HepG2 (cell line): ENCODE results near the gene NPBWR2. TPM values are rescaled to one million over a fixed set of nuclear protein-coding genes. Genes with fewer than 3 reads are reported as not detected.

ENCODE experiments used
- CBX2 ChIP-seq, 2 experiments: fragments of 200-600 bp in 1 of 2; sonication (generic); formaldehyde crosslinking in 1 of 2; IDR thresholded peaks; 2 replicates each; pipeline versions ENCODE4 v1.7.0 to v1.8.1; 2018 to 2022; ENCODE audit warnings: low read depth in 2 of 2, low read length in 1 of 2, mild to moderate bottlenecking in 1 of 2, missing genetic modification reagents in 1 of 2
- CREM ChIP-seq, 2 experiments: sonication (generic) in 1 of 2; formaldehyde crosslinking in 1 of 2; IDR thresholded peaks; 2 replicates each; pipeline versions ENCODE4 v1.4.0 to v1.6.1; 2016 to 2020; ENCODE audit warnings: antibody characterized with exemption in 1 of 2, mild to moderate bottlenecking in 1 of 2, missing genetic modification reagents in 1 of 2
- ELK4 ChIP-seq: sonication (generic); formaldehyde crosslinking; IDR thresholded peaks from 2 replicates; pipeline ENCODE4 v1.9.0; 2021; ENCODE audit warnings: missing genetic modification reagents, borderline replicate concordance
- KLF6 ChIP-seq: IDR thresholded peaks from 2 replicates; pipeline ENCODE4 v1.8.0; 2016; ENCODE audit warnings: missing biosample characterization, missing genetic modification reagents
- TP53 ChIP-seq: sonication (generic); formaldehyde crosslinking; conservative IDR thresholded peaks from 2 replicates; pipeline ENCODE4 v1.4.0; 2020; ENCODE audit warnings: missing genetic modification reagents
- YEATS4 ChIP-seq: sonication (generic); formaldehyde crosslinking; IDR thresholded peaks from 2 replicates; pipeline ENCODE4 v1.4.0; 2020; ENCODE audit warnings: missing genetic modification reagents, borderline replicate concordance
- ZBTB42 ChIP-seq: sonication (generic); formaldehyde crosslinking; IDR thresholded peaks from 2 replicates; pipeline ENCODE4 v1.5.0; 2020; ENCODE audit warnings: mild to moderate bottlenecking, missing genetic modification reagents
- ZBTB43 ChIP-seq: sonication (generic); formaldehyde crosslinking; conservative IDR thresholded peaks from 2 replicates; pipeline ENCODE4 v1.4.0; 2020; ENCODE audit warnings: missing genetic modification reagents
- ZHX2 ChIP-seq, 2 experiments: sonication (generic) in 1 of 2; formaldehyde crosslinking in 1 of 2; IDR thresholded peaks; 2 replicates each; pipeline versions ENCODE4 v1.6.1 to v1.9.0; 2014 to 2022; ENCODE audit warnings: antibody characterized with exemption in 1 of 2, borderline replicate concordance in 1 of 2, inconsistent platforms in 1 of 2, low read depth in 1 of 2, missing genetic modification reagents in 1 of 2
- ZNF143 ChIP-seq: sonication (generic); formaldehyde crosslinking; IDR thresholded peaks from 2 replicates; pipeline ENCODE4 v1.4.0; 2020; ENCODE audit warnings: missing genetic modification reagents
- ZNF281 ChIP-seq: sonication (generic); formaldehyde crosslinking; IDR thresholded peaks from 2 replicates; pipeline ENCODE4 v1.4.0; 2020; ENCODE audit warnings: missing genetic modification reagents, borderline replicate concordance
- polyA plus RNA-seq, 8 experiments: library from polyadenylated mRNA; depleted of rRNA in 3 of 8; stranded (reverse) in 7 of 8; unstranded in 1 of 8; fragments of >200 nt; fragmentation: Illumina TruSeq in 4 of 8; extraction: Trizol in 4 of 8; gene quantifications; 2 replicates each; pipeline versions ENCODE4 v1.2.1 to v1.2.3, GENCODE V29; 2011 to 2016; ENCODE audit warnings: low read depth in 4 of 8, missing spikeins in 1 of 8, mixed read lengths in 1 of 8; ENCODE audit not compliant: insufficient read depth in 1 of 8
- total RNA-seq, 5 experiments: library from RNA; depleted of rRNA; stranded (reverse); fragments of >200 nt; fragmentation: Illumina TruSeq; extraction: Trizol; gene quantifications; 2 replicates each; pipeline ENCODE4 v1.2.3, GENCODE V29; 2016; ENCODE audit warnings: low read depth in 1 of 5

The NPBWR2 gene
- total and polyA plus RNA-seq, 2 of the 13 experiments (the other 11 are each of a cell fraction or from before 2014, with no cell fraction given) = not detected

GRCh38 chr20:64055893-64056638, 51.3 kb downstream of the NPBWR2 start (continued):
- TF ChIP-seq YEATS4 (CRISPR knock-in tag) = peak; percentile 18; the same call in 1 of the 2 replicates
- TF ChIP-seq ZBTB42 (CRISPR knock-in tag) = no peak
- peak; percentile 50; the same call in 1 of the 2 replicates for TF ChIP-seq CREM (IDR thresholded peaks at IDR 0.05)
- no peak for TF ChIP-seq CREM (CRISPR knock-in tag; IDR thresholded peaks at IDR 0.05)
- TF ChIP-seq TP53 (CRISPR knock-in tag) = peak; percentile 18; the same call in 1 of the 2 replicates
- TF ChIP-seq ELK4 = peak; percentile 6; the same call in 1 of the 2 replicates
- TF ChIP-seq ZNF143 = peak; percentile 40; the same call in 1 of the 2 replicates
- TF ChIP-seq ZBTB43 = peak; percentile 72; the same call in 1 of the 2 replicates
- TF ChIP-seq ZHX2 (IDR thresholded peaks at IDR 0.05; ENCODE audit: low read depth) = peak; percentile 30; the same call in 1 of the 2 replicates
- no peak for TF ChIP-seq ZHX2 (CRISPR knock-in tag; IDR thresholded peaks at IDR 0.05; ENCODE audit: borderline replicate concordance)
- TF ChIP-seq CBX2 (IDR thresholded peaks at IDR 0.05; ENCODE audit: low read depth, low read length) = no peak
- 0 out of 2 replicates have a peak, but pooled peaks have one; percentile 28 for TF ChIP-seq CBX2 (CRISPR knock-in tag; IDR thresholded peaks at IDR 0.05; ENCODE audit: low read depth)
- no peak for TF ChIP-seq KLF6
- TF ChIP-seq ZNF281 = peak; percentile 97
